Activated CD8-positive, alpha-beta memory T cell treated with anti-CD3 and anti-CD28 coated beads for 24 hours (primary cell): ENCODE results near the gene CHAT.
A peak's percentile ranks its signal among the peaks of the same experiment; 100 is the strongest.

Experiments used
- DNase-seq: peaks from one replicate; pipeline ENCODE4 v3.0.0-alpha.2; 2020

CHAT gene

DNA sequence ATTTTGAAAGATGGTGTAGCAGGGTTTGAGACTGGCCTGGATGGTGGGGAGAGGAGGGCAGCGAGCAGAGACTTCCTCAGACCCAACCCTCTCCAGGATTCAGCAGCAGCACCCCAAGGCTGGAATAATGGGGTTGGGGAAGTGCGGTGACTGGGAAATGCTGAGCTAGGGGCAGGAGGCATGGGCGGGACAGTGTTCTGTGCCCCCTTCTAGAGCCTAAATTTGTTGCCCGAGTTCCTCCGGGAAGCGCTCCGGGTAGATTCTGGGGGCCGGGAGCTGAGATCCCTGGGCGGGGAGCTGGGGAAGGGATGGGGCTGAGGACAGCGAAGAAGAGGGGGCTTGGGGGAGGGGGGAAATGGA lies at the start of gene CHAT:
Gene CHAT (plus strand): TSS at position 156 of the 360 bp plus-strand sequence. CDS start 153 bp downstream, at position 309.
- no peak for DNase-seq

DNA sequence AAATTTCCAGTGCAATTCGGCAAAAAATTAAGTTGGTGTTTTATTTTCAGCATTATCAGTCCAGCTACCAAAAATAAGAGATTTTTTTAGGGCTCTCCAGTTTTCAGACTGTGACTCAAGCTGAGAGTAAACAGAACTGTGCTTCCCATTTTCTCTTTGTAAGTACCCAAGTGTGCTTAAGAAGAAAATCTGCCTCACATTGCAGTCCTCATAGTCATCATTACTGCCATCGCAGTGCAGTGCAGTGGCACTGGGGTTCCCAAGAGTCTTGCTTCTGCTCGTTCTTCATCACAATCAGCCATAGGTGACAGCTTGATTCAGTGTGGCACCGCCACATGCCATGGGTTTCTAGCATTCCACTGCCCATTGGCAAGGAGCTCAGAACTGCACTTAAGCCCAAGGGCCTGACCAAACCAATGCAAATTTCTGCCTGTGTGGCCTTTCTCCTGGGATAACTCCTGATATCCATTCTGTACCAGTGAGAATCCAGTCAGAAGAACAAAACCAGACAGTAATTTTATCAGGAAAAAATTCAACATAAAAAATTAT lies 49.3 kb upstream of the CHAT start:
- DNase-seq: no peak

DNA sequence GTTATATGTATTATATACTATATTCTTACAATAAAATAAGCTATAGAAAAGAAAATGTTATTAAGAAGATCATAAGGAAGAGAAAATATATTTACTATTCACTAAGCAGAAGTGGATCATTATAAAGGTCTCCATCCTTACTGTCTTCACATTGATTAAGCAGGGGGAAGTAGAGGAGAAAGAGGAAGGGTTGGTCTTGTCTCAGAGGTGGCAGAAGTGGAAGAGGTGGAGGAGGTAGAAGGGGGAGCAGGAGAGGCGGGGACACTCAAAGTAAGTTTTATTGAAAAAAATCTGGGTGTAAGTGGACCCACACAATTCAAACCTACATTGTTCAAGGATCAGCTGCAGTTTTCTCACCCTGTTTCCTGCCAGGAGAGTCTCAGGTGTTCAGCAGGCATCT lies 46.0 kb upstream of the CHAT start:
- DNase-seq: no peak

DNA sequence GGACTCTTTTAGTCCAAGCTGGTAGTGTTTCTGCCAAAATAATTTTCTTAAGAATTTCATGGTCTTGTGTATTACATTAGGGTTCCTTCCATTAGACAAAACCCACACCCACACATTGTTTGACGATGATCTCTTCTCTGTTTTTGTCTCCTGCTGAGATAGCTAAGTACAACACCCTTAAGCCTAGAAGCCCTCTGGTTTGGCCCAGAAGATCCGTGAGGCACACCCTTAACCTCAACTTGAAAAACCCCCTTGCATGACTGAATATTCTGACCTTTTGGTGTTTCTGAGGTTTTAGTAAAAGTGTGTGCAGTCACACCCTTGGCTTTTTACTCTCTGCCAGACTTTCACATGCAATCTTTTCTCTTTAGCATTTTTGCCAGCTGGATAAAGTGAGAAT lies 45.6 kb upstream of the CHAT start:
- no peak for DNase-seq

DNA sequence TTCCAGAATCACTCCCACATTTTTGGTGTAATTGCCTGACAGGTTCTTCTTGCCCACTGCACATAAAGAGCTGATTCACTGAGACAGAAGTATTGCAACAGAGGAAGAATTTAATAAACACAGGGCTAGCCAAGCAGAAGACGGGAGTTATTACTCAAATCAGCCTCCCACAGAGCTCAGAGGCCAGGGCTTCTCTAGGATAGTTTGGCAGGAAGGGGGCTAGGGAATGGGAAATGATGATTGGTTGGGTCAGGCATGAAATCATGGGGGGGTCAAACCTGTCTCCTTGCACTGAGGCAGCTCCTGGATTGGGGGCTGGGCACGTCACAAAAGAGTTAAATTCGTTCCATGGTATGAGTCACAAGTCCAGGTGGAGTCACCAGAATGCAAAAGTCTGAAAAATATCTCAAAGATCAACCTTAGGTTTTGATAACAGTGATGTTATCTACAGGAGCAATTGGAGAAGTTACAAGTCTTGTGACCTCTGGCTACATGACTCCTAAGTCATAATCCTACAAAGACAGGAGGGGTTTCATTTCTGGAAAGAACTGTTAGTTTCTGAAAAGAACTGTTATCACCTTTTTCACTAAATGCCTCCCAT lies 44.7 kb upstream of the CHAT start:
- no peak for DNase-seq

DNA sequence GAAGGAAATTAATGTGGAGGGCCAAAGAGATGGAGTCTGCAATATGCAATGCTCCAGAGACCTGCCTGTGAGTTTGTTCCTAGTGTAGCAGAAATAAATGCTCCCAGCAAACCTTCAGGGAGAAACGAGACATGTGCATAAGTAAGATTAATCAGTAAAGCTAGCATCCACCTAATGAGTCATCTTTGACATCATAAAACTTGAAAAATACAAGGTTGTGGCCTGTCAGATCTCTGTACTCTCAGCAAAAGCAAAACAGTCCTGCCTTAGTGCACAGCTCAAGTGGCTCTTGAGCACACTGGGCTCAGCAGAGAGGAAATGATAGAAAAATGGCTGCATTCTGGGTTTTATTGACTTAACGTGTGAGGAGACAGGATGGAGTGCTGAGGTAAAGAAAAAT lies 42.4 kb upstream of the CHAT start:
- no peak for DNase-seq

DNA sequence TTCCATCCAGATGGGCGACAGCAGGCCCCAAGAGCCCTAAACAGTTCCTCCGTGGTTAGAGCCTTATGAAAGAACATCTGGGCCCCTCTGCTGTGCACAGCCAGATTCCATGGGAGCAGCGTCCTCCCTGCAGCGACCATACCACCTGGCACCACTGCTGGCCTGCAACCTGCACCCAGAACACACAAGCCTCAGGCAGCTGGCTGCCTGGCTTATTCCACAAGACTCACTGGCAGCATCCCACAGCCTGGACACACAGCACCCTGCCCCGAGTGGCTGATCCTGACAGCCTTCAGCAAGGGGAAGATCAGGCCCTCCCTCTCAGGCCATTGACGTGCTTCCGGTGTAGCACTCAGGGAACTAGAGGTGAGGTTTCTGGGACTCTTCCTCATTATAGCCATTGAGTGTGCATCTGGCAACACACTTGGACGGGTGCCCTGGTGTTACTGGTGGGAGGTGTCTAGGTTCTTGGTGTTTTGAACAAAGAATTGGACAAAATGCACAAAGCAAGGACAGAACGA lies 41.2 kb upstream of the CHAT start:
- DNase-seq: no peak

DNA sequence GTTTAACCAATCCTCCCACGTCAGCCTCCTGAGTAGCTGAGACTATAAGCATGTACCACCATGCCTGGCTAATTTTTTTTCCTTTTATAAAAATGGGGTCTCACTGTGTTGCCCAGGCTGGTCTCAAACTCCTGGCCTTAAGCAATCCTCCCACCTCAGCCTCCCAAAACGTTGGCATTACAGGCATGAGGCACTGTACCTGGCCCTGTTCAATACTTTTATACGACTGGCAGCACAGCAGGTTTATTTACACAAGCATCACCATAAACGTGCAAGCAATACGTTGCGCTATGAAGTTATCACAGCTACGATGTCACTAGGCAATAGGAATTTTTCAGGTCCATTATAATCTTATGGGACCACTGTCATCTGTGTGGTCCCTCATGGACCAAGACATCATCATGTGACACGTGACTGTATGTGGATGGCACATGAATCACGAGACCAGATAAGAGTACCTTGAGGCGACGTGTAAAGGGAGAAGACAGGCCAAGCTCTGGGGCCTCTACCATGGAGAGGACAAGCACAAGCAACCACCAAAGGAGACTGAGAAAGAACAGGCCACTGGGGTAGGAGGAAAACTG lies 38.3 kb upstream of the CHAT start:
- DNase-seq: no peak

DNA sequence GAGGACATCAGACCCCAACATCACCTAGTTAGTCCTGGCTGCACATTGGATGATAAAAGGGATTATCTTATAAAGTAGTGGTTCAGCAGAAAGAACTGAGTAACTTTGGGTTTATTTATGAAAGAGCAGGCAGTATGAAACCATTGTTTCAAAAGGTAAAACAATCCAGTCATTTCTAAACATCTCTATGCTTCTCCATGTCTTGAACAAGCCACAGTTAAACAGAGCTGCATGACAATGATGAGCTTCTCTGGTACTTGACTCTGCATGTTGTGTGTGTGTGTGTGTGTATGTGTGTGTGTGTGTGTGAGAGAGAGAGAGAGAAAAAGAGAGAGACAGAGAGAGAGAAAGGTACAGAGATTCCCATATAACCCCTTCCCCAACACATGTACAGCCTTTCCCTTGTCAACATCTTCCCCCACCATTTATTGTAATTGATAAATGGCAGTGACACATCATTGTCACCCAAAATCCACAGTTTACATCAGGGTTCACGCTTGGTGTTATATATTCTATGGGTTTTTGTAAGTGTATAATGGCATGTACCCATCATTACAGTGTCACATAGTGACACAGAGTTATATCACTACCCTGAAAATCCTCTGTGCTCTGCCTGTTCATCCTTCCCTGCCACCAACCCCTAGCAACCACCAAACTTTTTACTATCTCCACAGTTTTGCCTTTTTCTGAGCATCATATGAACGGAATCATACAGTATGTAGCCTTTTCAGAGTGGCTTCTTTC lies 36.5 kb upstream of the CHAT start:
- DNase-seq: no peak

DNA sequence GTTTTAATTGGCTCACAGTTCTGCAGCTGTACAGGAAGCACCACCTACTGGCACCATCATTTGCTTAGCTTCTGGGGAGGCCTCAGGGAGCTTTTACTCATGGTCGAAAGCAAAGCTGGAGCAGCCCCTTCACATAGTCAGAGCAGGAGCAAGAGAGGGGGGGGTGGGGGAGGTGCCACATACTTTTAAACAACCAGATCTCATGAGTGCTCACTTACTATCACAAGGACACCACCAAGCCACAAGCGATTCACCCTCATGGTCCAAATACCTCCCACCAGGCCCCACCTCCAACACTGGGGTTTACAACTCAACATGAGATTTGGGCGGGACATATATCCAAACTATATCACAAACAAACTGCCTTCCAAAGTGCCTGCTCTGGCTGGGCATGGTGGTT lies 35.4 kb upstream of the CHAT start:
- DNase-seq: no peak

DNA sequence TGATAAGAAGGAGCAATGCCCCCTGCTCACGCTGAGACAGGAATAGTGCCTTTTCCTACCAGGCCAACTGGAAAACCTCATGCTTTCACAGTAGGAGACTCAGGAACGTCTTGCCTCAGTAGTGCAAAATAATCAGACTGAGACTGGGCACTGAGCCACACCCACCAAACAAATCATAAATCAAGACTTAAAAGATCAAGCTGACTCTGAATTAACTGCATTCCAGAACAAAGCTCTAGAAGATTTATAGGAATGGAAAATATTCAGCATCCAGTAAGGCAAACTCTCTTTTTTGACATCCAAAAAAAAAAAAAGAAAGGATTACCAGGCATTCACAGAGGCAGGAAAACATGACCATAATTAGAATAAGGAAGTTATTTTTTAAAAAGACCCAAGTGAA lies 34.2 kb upstream of the CHAT start:
- DNase-seq: no peak

DNA sequence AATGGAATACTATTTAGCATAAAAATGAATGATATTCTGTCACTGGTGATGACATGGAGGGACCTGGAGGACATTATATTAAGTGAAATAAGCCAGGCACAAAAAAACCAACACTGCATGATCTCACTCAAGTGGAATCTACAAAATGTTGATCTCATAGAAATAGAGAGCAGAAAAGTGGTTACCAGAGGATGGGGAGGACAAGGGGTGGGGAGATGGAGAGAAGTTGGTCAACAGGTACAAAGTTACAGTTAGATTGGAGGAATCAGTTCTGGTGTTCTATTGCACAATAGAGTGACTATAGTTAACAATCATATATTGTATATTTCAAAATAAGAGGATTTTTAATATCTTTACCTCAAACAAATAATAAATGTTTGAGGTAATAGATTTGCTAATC lies 28.4 kb upstream of the CHAT start:
- no peak for DNase-seq

DNA sequence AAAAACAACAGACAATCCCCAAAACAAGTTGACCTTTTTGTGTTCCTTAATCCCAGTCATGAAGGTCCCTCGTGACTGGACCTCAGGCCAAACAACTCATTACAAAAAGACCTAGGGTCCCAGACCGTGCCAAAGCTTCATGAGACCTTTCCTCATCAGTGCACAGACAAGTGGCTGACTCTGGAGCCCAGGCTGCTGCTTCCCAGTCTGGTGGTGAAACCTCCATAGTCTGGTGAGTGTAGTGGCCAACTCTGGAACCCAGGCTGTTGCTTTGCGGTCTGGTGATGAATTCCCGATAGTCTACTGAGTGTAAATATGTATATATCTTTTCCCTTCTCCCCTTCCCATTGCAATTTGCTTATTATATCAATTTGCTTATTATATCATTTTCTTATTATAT lies 25.9 kb upstream of the CHAT start:
- no peak for DNase-seq

DNA sequence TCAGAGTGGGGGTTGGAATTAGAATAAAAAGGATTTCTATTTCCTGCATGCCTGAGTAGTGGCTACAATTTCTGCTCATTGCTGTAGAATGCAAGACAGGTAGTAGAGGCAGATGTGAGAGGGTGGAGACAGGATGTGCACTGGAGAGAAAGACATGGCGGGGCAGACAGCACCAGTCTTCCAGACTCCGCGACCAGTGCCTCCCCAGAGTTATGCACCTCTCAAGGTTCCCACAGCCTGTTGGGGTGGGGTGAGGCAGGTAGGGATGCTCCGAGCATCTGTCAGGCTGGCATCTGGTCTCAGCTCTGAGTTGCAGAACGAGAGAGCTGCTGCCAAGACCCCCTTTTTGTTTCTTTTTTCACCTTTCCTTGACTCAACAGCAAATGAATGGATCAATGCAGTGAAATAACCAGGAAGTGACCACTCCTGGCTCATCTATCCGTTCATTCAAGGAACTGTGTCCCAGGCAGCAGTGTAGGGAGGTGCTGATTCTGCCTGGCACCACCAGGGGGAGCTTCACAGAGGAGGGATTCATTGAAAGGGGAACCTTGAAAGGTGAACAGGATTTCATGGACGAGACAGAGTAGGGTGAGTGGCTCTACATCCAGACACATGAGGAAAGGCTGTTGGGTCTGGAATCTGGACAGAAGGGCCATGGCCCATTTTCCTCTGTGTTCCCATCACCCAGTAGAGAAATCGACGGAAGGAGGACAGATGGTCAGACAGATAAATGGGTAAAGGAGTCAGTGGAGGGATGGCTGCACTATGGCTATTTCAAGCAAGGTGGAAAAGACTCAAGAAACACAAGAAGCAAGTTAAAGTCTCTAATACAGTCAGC lies 20.9 kb upstream of the CHAT start:
- peak; percentile 80 for DNase-seq

DNA sequence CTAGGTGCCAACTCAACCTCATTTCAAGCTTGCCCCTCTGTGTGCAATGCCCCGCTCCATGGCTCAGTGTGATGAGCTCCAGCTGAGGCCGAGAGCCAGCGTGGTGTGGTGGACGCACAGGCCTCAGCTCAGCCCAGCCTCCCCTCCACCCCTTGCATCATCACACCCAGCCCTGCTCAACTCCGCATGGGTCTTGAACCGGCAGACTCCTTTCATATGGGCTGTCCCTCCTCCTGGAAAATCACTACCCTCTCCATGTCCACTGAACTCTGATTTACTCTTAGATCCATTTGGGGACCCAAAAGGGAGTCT lies 20.3 kb upstream of the CHAT start:
- DNase-seq: peak; percentile 33

DNA sequence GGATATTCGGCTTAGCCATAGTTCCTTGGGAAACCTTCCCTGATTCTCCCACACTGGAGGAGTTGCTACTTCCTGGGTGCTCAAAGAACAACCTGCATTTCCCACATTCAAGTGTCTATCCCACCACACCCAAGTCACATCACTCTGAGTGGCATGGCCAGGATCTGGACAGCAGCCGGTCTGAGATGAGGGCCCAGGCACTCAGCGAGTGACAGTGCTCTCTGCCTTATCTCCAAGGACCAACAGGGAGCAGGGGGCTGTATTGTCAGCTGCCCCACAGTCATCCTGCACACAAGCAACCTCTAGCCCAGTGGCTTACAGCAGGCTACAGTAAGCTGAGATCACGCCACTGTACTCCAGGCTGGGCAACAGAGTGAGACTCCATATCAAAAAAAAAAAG lies 19.8 kb upstream of the CHAT start:
- DNase-seq: peak; percentile 38

DNA sequence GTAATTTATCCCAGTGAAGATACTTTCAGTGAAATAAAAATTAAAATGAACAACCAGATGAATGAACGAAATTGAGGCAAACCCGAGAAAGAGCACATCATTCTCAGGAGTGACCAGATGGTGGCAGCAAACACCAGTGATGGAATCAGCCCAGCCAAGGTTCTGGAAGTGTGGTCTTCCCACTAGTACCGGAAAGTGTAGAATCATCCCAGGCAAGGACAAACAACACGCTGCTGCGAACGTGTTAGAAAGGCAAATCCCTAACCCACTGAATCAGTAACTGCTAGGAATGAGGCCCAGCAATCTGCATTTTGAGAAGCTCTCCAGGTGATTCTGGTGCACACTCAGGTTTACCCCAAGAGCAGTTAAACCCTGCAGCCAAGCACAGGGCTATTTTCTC lies 19.2 kb upstream of the CHAT start:
- peak; percentile 56 for DNase-seq

DNA sequence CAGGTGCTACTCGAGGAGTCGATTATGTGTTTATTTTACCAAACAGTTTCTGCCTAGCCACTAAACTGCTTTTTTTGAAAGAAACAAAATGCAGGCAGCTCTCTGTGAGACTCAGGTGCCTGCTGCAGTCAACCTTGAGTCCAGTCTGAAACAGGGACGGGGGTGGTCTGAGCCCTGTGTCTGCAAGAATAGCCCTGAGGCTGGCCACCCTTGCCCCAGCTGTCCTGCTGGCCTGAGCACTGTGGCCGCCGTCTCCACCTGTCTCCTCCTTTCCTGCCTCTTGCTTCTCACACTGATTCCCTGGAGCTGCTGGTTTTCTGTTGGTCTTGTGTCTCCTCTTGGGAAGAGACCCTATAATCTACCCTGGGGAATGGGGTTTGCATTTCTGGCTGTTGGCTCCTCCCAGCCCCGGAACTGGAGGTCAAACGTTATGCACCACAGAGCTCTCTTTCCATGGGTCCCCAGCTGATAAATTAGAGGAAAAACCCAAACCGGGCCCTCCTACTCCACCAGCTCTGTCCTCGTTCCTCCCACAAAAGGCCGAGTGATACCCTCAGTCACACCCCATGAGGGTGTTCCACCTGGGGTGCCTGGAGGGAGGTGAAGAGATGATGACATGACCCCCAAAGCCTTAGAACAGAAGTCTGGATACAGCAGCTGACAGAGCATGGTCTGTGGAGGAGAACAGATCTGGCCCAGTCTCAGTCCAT lies 18.7 kb upstream of the CHAT start:
- DNase-seq: peak; percentile 43

DNA sequence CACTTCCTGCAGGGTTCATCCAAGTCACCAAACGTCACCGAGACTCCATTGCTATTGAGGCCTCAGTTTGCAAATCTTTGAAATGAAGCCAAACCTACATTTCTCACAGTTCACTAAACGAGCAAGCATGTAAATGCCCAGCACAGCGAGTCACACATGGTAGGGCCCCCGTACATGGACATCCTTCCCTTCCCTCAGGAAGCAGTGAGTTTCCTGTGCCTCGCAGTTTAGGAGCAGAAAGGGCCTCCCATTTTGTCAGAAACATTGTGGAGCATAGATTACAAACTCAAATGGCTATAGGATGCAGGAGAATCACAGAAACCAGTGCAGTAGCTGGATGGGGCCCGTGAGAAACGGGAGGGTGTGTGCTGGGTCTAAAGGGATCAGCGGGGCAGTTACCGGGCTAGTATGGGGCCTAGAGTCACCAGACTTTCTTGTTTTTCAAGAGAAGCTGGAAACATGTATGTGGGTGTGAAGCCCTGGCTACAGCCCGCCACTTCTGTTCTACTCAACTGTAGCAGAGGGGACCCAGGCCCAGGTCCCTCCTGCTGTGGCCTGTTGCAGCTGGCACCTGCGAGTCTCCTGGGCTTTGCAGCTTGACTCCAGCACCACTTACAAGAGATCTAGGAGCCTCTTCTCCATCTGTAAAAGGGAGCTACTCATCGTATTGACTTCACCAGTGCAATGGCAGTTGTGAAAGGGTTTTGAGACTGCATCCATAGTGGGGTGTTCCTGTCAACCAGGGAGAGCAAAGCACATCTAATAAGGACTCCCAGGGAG lies 17.9 kb upstream of the CHAT start:
- no peak for DNase-seq

DNA sequence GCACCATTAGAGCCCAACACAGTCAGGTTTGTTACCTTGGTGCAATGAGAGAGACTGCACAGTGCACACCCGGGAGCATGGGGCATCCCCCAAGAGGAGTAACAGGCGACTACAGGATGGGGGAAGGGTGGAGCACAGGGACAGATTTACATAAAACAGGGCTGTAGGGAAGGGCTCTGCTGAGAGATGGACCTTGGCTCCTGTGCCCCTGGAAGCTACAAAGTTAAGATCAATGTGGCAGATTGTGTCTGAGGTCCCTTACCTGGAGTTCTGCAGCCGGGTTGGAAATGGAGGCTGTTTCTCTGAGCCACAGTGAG lies 17.4 kb upstream of the CHAT start:
- no peak for DNase-seq

DNA sequence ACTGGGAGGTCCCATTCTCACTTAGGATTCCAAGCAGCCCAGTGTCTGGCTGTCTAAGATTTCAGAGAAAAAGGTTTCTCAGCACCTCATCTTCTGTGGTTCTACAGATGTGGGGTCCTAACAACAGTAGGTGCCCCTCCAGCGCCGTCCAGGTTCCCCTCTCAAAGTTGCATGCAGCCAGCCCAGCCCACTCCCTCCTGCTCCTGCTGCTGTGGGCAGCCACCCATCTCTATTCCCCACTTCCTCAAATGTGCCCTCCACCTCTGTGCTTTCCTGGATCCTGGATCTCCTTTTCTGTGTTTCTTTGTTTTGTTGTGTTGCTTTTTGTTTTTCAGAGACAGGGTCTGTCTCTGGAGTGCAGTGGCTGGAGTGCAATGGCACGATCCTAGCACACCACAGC lies 17.0 kb upstream of the CHAT start:
- no peak for DNase-seq
